Stimulated activated CD4-positive, alpha-beta T cell treated with anti-CD3 and anti-CD28 coated beads, Interleukin-15, amount 100 ng/mL, for 1 hour (primary cell): ENCODE data around the gene KRT77.
"Not testable (repeated sequence)": the region's sequence is repeated elsewhere in the genome, so short reads cannot be mapped to it uniquely, and the experiment has no call there.

Experiments
- DNase-seq, 2 donors: peaks; one replicate each; pipeline ENCODE4 v3.0.0-alpha.2; 2020; ENCODE audit warnings: low read depth in 1 of 2, low spot score in 1 of 2

Gene KRT77

GRCh38 chr12:52724384-52724783, 21.1 kb upstream of the KRT77 start:
- no peak for DNase-seq

GRCh38 chr12:52722680-52723079, 19.4 kb upstream of the KRT77 start:
- no peak for DNase-seq

GRCh38 chr12:52721838-52722470, 18.6 kb upstream of the KRT77 start:
- DNase-seq: no peak

DNA sequence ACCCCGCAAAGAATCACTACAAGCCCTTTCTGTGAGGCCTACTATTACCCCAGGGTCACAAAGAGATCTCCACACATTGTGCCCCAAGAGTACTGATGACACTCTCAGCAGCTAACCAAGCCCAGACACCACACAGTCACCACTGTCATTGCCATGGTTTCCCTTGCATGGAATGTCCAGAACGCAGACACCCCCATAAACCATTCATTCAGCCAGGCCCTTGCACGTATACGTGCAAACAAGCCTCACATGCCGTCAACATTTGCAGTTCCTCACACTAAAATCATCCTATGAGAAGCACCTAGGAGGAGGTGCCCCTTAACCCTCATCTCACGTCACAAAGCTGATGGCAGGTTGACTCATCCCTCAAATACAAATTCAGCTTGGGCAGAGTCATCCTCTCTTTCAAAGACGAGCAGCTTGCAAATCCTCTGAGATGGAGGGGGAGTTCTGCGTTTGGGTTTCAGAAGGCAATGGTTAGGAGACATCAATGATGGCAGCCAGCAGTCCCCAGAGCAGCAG, 17.1 kb upstream of the KRT77 start:
- DNase-seq: no peak

DNA sequence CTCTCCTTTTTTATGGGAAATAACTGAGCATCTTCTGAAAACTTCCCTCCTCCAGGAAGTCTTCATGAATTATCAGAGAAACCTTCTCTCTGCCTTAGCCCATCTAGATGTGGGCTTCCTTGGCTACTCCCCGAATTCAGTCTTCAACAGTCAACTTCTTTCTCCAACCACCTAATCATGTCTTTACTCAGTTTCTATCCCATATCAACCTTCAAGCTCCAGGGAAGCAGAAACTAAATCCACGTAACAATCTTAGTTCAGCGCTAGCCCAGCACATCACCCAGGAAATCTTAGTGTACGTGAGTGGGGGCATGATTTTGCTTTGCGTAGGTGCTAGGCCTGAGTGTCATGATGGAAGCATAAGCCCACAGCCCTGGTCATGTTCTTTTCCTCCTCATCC, 12.7 kb upstream of the KRT77 start:
- DNase-seq: no peak

DNA sequence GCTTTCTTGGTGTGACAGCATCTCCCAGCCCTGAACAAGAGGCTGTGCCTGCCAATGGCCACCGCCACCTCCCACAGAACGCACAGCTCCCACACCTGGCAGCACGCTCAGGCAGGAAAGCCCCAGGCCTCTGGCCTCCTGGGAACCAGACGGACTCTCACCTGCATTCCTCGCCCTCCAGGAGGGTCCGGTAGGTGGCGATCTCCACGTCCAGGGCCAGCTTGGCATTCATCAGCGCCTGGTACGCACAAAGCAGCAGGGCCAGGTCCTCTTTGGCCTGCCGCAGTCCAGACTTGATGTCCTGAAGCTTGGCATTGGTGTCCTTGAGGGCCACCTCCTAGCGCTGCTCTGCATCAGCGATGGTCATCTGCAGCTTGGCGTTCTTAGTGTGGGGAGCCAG, 12.1 kb upstream of the KRT77 start:
- no peak for DNase-seq

DNA sequence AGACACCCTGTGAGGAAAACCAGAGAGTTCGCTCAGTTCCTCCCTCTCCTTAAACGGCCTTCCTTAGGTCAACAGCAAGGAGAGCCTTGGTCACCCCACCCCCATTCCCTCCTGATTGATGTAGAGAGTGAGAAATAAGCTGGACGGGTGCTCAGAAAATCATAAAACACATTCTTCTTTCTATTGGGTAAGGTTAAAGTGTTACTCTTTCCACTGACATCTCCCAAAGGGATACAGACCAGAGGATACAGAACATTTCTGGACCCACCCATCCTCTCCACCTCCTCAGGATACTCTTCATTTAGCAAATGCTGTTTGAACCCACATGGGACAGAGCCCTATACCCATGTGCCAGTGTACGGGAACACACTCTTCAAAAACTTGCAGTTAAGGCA, 11.6 kb upstream of the KRT77 start:
- DNase-seq: no peak

DNA sequence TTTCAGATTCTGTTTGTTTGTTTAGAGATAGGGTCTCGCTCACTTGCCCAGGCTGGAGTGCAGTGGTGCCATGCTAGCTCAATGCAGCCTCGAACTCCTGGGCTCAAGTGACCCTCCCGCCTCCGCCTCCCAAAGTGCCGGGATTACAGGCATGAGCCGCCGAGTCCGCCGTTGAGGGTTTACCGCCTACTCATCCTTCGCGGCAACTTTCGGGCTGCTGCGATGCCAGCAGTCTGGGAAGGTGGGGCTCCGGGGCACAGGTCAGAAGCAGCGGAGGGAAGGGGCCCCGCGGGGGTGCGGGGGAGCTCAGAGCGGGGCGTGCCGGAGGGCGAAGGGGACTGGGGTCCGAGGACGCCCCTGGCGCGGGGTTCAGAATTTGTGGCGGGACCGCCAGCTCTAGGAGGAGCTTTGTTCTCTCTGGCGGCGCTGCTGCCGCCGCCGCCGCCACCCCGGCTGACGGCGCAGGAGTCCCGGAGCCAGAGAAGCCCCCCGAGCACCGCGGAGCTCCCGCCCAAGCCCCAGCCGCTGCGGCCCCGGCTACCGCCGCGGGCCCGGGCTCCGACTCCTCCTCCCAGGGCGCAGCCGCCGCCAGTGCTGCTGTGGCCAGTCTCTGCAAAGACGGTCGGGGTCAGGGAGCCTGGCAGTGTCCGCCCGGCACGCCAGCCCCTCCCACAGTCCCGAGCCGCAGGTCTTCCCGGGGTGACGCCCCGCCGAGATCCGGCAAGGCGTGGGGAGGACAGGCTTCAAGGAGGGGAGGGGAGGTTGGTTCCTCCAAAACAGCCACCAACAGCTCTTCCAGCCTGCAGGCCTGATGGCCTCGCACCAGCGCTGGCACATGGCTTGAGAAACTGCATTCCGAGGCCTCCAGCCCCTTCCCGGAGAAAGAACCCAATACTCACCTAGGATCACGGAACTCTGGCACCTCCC, 10.9 kb upstream of the KRT77 start:
- DNase-seq: no peak

- DNase-seq: not testable (repeated sequence)
These were observed 8.8 kb upstream of the KRT77 start for GRCh38 chr12:52712122-52712521.

DNA sequence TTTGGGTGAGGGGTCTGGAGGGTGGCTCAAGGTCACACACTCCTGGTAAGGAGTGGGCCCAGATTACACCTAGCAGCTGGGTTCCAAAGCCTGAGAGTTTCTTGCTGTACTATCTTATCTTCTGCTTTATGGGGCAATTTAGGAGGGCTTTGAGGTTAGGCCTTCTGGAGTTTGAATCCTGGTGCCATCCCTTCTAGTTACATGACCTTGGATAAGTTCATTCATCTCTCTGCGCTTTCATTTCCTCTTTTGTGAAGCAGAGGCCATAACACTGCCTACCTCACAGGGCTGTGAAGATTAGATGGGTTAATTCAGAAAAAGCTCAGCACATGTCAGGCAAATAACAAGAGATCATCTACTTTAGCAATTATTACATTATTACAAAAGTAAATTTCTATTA, 7.4 kb upstream of the KRT77 start:
- no peak for DNase-seq

GRCh38 chr12:52708010-52708409, 4.7 kb upstream of the KRT77 start:
- no peak for DNase-seq

- DNase-seq: no peak
These were observed 1.1 kb upstream of the KRT77 start for GRCh38 chr12:52704464-52704863.

DNA sequence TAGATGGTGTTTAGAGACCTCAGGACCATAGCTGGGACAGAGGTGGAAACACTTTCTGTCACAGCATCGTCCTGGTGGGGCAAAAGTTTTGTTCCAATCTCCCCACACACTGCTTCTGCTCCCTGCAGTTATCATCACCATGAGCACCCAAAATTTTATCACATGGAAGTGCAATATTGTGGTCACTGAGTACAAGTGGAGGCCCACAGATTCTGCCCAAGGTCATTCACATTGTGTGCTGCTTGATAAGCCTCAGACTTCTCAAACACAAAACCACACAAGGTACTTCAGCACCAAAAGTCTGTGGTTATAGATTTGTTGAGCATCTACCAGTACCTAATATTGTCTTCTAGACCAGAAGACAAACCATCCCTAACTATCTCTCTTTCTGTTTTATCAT, 554 bp upstream of the KRT77 start:
- no peak for DNase-seq

GRCh38 chr12:52702338-52702737, 986 bp downstream of the KRT77 start:
- DNase-seq: no peak

- no peak for DNase-seq
These were observed 2.0 kb downstream of the KRT77 start for GRCh38 chr12:52701281-52701680.

DNA sequence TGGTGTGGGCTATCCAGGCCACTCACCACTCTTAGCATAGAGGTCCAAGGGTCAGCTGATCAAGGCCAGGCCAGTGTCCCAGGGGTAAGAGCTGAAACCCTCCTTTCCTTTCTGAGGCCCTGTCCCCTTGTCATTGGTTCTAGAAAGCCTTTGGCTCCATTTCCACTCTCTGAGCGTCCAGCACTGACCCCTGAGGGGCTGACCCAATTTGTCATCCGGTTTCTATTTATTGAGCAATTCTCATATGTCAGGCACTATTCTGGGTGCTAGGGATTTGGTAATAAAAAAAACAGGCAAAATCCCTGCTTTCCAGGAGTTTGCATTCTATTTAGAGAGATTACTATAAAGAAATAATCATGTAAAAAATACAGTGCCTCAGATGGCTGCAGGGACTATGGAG, 3.4 kb downstream of the KRT77 start:
- DNase-seq: no peak

DNA sequence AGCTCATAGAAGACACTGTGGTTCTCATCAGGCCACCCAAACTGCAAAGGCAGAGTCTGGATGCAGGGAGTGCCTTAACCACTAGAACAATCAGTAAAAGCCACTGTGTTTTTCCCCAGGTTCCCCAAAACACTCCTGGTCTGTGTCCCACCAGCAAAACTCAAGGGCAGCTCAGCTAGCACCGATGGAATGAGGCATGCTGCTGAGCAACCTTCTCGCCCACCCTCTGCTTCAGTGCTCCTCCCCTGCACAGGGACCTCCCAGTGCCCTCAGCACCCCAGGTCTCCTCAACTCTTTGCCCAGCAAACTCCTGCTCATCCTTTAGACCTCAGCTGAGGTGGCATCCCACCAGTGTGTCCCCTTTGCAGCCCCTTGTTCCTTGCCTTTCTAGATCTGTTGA, 4.0 kb downstream of the KRT77 start:
- no peak for DNase-seq

GRCh38 chr12:52698651-52699340, 4.5 kb downstream of the KRT77 start:
- no peak for DNase-seq

DNA sequence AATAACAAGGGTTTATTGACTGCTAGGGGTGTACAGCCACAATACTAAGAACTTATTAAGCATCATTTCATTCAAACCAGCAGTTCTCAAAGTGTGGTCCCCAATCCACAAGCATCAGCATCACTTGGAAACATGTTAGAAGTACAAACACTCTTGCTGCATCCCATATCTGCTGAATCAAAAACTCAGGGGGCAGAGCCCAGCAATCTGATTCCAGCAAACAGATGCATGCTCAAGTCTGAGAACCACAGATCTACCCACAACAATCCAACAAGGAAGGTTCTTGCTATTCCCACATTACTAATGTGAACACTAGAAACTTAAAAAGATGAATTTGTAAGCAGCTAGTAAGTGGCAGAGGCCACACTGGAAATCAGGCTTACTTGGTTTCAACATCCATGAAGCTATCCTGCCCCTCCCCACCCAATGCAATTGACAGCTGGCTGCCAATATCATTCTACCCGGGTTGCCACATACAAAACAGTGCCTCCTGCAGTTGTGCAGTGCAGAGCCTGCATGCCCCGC, 6.2 kb downstream of the KRT77 start:
- DNase-seq: no peak

DNA sequence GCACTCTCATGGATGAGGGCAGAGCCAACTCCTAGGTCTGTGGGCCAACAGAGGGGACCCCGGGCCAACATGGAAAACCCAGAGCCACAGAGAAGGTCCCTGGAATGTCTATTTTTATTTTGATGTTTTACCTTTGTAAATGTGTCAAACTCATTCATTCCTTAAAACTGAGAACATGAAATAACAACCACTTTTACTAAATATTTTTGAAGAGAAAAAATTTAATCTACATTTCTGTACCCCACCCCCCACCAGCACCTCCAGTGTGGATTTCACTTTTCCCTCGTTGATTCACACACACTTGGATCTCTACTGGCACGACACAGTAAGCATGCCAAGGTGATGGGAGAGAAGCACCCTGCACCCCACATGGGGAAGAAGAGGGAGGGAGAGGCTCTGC, 6.7 kb downstream of the KRT77 start:
- no peak for DNase-seq

DNA sequence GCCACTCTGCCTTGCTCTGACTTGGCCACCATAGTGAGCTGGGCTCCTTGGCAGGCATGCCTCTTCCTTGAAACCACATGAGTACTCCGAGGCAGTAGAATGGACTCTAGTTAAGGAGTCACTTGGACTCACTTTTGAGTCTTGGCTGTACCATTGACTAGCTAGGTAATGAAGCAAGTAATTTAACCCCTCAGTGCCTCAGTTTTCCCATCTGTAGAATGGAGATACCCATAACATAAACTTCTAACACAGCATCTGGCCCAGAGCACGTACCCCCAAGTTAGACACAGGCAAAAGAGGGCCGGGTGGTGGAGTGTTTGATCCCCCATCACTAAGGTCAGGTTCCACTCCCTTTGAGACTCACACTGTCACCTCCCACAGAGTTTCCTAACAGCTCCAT, 8.3 kb downstream of the KRT77 start:
- no peak for DNase-seq

DNA sequence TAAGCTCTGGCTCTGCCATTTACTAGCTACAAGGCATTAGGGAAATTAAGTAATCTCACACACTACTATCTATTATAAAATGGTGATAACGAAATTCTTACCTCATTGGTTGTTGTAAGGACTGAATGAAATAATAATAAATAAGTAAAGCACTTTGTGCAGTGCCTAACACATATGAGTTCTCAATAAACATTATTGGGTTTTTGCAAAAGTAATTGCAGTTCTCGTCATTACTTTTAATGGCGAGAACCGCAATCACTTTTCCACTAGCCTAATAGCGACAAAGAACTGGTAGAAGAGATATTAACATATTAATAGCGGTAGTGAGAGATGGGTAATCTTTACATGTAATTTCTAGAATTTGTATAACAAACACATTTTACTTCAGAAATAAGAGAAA, 9.2 kb downstream of the KRT77 start:
- no peak for DNase-seq
